Neural cell (in vitro differentiated cells): ENCODE measurements around the gene CAMKMT.

Source experiments
- EP300 ChIP-seq: fragments of 450-650 bp; conservative IDR thresholded peaks from 2 replicates; pipeline ENCODE4 v1.6.1; 2014; ENCODE audit warnings: antibody characterized with exemption, mild to moderate bottlenecking, moderate library complexity; ENCODE audit not compliant: poor library complexity, severe bottlenecking
- EZH2 ChIP-seq: fragments of 200-600, 300-800 bp; shearing (Covaris generic), sonication (generic); IDR thresholded peaks from 2 replicates; pipeline ENCODE4 v1.6.1; 2014; ENCODE audit warnings: antibody characterized with exemption, low read length, borderline replicate concordance, mild to moderate bottlenecking; ENCODE audit not compliant: insufficient read depth, poor library complexity, severe bottlenecking
- POLR2AphosphoS5 ChIP-seq: IDR thresholded peaks from 2 replicates; pipeline ENCODE4 v1.6.1; 2012
- SMC3 ChIP-seq: fragments of 450-650 bp; conservative IDR thresholded peaks from 2 replicates; pipeline ENCODE4 v1.6.1; 2014; ENCODE audit warnings: antibody characterized with exemption, mild to moderate bottlenecking, moderate library complexity; ENCODE audit not compliant: poor library complexity
- TAF1 ChIP-seq: IDR thresholded peaks from 2 replicates; pipeline ENCODE4 v1.6.1; 2012; ENCODE audit warnings: low read depth
- TF ChIP-seq, protein P1 (sequence below): fragments of 450-650 bp; IDR thresholded peaks from 2 replicates; pipeline ENCODE4 v1.5.1; 2014; ENCODE audit warnings: antibody characterized with exemption, mild to moderate bottlenecking, moderate library complexity; ENCODE audit not compliant: poor library complexity, severe bottlenecking
- TF ChIP-seq, protein P2 (sequence below): IDR thresholded peaks from 2 replicates; pipeline ENCODE4 v1.6.1; 2012; ENCODE audit warnings: borderline replicate concordance

DNA sequence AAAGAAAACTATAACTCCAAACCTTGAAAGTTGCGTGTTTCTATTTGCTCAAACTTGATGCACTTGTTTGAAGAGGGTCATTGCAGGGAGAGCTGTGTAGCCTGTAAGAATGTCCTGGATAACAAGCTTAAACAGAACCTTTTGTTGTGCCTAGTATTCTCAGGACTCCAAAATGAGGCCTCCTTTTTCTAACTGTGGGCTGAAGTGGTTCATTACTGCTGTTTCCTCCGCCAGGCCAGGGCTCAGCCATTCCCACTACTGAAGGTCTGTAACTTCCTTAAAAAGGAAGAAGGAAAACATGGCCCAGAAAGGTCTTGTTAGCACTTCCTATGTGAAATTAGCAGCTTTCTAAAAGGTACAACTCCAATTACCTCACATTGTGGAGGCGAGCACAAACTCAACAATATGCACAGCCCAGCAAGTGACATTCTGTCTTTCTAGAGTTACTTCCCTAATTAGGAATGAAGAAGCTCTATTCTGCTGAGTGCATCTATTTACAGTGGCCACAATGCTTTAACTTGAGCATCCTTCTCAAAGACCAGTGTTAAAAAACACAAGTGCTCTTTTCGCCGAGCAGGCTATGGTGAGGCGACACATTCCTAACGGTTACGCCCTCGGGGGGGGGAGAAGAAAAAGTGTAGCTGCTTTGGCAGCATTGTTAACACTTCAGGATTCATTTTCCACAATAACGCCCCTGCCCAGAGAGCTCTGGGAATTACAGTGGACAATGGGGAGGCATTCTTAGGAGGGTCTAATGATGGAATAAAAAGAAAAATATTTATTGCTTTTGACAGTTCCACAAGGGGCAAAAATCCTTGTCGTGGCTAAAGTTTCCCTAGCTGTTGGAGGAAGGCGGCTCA, 442.9 kb downstream of the CAMKMT start:
- TF ChIP-seq, protein P1, sequence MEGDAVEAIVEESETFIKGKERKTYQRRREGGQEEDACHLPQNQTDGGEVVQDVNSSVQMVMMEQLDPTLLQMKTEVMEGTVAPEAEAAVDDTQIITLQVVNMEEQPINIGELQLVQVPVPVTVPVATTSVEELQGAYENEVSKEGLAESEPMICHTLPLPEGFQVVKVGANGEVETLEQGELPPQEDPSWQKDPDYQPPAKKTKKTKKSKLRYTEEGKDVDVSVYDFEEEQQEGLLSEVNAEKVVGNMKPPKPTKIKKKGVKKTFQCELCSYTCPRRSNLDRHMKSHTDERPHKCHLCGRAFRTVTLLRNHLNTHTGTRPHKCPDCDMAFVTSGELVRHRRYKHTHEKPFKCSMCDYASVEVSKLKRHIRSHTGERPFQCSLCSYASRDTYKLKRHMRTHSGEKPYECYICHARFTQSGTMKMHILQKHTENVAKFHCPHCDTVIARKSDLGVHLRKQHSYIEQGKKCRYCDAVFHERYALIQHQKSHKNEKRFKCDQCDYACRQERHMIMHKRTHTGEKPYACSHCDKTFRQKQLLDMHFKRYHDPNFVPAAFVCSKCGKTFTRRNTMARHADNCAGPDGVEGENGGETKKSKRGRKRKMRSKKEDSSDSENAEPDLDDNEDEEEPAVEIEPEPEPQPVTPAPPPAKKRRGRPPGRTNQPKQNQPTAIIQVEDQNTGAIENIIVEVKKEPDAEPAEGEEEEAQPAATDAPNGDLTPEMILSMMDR, result no peak
- TF ChIP-seq POLR2AphosphoS5, result no peak
- TF ChIP-seq SMC3, result no peak
- no peak for TF ChIP-seq EP300
- TF ChIP-seq, protein P2, sequence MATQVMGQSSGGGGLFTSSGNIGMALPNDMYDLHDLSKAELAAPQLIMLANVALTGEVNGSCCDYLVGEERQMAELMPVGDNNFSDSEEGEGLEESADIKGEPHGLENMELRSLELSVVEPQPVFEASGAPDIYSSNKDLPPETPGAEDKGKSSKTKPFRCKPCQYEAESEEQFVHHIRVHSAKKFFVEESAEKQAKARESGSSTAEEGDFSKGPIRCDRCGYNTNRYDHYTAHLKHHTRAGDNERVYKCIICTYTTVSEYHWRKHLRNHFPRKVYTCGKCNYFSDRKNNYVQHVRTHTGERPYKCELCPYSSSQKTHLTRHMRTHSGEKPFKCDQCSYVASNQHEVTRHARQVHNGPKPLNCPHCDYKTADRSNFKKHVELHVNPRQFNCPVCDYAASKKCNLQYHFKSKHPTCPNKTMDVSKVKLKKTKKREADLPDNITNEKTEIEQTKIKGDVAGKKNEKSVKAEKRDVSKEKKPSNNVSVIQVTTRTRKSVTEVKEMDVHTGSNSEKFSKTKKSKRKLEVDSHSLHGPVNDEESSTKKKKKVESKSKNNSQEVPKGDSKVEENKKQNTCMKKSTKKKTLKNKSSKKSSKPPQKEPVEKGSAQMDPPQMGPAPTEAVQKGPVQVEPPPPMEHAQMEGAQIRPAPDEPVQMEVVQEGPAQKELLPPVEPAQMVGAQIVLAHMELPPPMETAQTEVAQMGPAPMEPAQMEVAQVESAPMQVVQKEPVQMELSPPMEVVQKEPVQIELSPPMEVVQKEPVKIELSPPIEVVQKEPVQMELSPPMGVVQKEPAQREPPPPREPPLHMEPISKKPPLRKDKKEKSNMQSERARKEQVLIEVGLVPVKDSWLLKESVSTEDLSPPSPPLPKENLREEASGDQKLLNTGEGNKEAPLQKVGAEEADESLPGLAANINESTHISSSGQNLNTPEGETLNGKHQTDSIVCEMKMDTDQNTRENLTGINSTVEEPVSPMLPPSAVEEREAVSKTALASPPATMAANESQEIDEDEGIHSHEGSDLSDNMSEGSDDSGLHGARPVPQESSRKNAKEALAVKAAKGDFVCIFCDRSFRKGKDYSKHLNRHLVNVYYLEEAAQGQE, result no peak
- no peak for TF ChIP-seq TAF1
- TF ChIP-seq EZH2, result no peak
